Right renal pelvis (tissue), 4 donors: ENCODE results near the gene PAFAH1B2. TPM values are rescaled to one million over a fixed set of nuclear protein-coding genes. Genes with fewer than 3 reads are reported as not detected.
A peak's percentile ranks its signal among the peaks of the same experiment; 100 is the strongest.

Experiments
- DNase-seq, 4 donors: peaks; one replicate each; pipeline ENCODE4 v3.0.0-alpha.2; 2013; ENCODE audit warnings: low read depth in 4 of 4, low spot score in 3 of 4, missing footprints in 1 of 4
- polyA plus RNA-seq, 4 donors: library from polyadenylated mRNA; unstranded; fragments of 120-200 nt; gene quantifications; one replicate each; pipeline ENCODE4 v1.2.1, GENCODE V29; 2013; ENCODE audit not compliant: insufficient read length in 4 of 4

Gene PAFAH1B2
- polyA plus RNA-seq, 4 donors: 69.0 to 76.5 (median 72.1) TPM

DNA sequence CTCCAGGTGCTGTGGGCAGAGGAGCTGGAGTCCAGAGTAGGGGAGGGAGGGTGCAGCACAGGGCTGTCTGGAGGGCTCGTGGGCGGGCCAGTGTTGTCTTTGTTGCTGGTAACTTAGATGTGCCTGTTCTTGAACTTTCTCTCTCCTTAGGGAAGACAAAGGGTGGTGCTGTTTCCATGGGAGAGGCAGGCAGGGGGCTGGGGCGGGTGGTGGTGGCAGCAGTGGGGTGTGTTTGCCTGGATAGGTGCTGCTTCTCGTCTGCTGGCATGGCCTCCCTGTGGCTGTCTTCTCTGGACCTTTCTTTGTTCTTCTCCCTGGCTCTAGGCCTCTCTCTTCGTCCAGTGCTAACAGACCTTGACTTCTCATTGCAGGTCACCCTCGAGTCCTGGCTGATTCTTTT is 42.9 kb downstream of the PAFAH1B2 start:
- DNase-seq: no peak

- DNase-seq: no peak
These were observed 43.3 kb downstream of the PAFAH1B2 start for GRCh38 chr11:117187428-117187798.

DNA sequence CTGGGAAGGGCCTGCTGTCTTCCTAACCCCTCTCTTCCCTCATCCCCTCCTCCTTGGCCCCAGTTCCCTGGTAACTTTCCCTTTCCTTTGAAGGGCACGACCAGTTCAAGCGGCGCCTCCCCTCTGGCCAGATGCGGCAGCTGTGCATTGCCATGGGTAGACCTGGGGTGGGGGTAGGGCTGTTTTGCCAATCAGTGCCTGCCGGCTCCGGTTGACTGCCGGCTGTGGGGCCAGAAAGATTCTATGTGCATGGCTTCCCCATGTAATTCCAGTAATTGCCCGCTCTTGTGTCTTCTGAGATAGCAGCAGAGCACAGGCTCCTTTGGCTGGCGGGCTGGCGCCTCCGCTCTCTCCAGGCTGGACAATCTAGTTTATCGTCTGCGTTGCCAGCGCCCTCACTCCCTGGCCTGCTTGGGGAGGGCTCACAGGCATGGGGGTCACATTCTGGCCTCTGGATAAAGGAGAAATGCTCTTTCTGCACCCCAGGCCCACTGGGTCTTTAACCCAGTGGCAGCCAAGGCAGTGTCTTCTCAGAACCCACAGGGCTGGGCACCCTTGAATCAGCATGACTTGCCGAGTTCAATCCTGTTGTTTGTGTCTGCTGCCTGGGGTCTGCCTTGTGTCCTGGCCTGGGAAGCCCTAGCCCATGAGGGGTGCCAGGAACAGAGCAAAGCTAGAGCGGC is 43.9 kb downstream of the PAFAH1B2 start:
- DNase-seq: no peak

GRCh38 chr11:117188620-117189081 is 44.6 kb downstream of the PAFAH1B2 start:
- no peak for DNase-seq

DNA sequence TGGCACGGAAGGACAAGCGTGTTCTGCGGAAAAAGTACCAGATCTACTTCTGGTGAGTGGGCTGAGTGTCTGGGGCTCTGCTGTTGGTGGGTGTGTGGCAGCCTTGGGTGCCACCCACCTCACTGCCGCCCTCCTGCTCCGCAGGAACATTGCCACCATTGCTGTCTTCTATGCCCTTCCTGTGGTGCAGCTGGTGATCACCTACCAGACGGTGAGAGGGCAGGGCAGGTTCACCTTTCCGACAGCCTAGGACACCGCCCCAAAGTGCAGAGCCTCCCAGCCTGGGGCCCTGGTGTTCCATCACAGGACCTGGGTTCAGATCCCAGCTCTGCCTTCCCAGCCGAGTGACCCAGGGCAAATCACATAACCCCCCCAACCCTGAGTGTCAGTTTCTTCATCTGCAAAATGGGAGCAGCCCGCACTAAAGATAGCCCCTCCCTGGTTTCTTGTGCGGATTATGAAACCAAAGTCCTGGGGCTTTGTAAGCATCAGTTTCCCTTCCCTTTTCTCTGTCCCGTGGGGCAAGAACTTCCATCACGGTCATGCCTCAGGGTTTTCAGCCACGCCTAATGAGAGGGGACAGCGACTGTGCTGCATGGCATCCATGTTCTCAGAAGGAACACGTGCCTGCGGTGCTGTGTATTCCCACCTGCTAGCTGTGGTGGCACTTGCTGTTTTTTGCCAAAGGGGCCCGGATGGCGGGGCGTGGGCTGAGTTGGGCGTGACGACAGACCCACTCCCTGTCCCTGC is 45.3 kb downstream of the PAFAH1B2 start:
- no peak for DNase-seq

DNA sequence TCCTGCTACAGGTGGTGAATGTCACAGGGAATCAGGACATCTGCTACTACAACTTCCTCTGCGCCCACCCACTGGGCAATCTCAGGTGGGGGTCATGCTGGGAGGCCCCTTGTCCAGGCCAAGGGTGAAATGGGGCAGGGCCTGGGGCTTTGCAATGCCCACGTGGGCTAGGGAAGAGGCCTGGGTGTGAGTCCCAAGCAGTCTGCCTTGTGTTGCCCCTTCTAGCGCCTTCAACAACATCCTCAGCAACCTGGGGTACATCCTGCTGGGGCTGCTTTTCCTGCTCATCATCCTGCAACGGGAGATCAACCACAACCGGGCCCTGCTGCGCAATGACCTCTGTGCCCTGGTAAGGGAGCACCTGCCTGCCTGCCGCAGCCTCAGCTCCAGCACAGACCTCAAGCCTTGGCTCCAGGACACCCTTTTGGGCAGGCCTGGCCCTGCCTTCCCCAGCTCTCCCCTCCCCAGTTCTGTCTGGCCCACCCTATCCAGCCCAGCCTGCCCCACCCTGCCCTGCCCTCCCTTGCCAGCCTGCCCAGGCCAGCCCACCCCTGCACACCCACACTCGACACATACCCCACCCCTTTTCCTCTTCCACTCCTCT is 46.0 kb downstream of the PAFAH1B2 start:
- DNase-seq: no peak

DNA sequence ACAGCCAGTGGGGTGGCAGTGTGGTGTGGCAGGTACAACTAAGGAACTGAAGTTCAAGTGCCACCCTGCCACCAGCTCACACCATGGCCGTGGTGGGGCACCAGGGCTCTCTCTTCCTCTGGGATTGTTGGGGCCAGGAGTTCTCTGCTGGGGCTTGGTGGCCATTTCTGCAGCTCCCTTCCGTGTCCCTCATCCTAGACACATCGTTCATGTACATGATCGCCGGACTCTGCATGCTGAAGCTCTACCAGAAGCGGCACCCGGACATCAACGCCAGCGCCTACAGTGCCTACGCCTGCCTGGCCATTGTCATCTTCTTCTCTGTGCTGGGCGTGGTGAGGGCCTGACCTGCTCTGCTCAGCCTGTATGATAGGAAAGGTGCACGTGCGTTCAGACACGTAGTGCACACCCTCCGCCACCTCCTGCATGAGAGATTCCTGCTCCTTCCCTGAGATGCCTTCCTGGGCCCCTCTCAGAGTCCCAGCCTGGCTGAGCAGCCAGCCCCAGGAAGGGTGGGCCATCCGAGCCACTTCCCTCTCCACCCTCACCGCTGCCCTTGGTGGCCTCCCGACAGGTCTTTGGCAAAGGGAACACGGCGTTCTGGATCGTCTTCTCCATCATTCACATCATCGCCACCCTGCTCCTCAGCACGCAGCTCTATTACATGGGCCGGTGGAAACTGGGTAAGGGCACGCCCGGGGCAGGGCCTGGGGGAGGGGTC is 47.8 kb downstream of the PAFAH1B2 start:
- DNase-seq: no peak

GRCh38 chr11:117192401-117192875 is 48.4 kb downstream of the PAFAH1B2 start:
- DNase-seq: no peak

DNA sequence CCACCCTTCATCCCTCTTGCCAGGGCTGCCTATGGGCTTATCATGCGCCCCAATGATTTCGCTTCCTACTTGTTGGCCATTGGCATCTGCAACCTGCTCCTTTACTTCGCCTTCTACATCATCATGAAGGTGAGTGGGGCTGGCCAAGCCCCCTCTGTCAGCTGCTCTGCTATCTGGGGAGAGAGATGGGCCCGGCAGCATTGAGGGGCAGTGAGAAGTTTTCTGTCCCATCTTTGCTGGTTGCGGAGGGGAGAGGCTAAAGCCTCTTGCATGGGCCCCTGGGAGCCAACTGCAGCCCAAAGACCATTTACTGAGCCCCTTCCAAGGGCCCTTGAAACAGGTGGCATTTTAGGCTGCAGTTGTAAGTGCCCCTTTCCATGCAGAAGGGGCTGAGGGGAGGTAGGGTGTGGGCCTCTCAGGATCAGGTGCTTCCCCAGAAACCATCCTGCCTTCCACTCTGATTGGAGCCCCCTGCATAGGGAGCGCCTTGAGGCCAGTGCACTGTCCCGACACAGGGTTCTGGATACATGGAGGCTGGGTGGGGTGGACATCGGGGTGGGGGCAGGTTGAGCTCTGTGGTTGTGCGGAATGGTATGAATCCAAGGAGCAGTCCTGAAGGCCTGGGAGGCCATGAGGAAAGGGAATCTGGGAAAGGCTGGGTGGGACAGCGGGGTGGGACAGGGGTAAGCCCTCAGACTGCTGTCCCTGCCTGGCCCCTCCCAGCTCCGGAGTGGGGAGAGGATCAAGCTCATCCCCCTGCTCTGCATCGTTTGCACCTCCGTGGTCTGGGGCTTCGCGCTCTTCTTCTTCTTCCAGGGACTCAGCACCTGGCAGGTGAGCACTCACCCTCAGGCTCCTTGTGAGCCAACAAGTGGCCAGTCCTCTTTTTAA is 49.3 kb downstream of the PAFAH1B2 start:
- no peak for DNase-seq

GRCh38 chr11:117194267-117194666 is 50.2 kb downstream of the PAFAH1B2 start:
- no peak for DNase-seq

DNA sequence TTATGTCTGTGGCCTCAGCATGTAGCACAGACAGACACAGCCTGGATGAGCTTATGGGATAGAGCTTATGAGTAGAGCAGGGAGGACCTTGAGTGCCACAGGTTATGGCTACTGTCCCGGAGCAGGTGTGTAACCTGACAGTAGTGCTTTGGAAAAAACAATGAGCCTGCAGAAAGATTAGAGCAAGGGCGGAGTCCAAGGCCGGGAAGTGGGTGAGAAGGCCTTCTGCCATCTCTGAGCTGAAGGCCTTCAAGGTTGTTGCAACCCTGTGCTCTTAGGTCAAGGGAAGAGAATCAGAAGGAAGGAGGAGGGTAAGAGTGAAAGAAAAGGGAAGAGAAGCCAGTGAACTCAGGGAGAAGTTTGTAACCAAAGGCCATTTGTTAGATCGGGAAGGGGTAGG is 51.2 kb downstream of the PAFAH1B2 start:
- DNase-seq: no peak

DNA sequence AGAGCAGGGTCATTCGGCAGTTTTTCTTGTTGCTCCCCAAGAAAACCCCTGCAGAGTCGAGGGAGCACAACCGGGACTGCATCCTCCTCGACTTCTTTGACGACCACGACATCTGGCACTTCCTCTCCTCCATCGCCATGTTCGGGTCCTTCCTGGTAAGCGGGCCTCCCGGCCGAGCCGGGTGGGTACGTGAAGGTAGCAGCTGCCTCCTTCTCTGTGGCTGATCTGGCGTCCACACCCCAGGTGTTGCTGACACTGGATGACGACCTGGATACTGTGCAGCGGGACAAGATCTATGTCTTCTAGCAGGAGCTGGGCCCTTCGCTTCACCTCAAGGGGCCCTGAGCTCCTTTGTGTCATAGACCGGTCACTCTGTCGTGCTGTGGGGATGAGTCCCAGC is 51.7 kb downstream of the PAFAH1B2 start:
- no peak for DNase-seq

DNA sequence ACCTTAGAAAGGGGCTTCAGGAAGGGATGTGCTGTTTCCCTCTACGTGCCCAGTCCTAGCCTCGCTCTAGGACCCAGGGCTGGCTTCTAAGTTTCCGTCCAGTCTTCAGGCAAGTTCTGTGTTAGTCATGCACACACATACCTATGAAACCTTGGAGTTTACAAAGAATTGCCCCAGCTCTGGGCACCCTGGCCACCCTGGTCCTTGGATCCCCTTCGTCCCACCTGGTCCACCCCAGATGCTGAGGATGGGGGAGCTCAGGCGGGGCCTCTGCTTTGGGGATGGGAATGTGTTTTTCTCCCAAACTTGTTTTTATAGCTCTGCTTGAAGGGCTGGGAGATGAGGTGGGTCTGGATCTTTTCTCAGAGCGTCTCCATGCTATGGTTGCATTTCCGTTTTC is 52.9 kb downstream of the PAFAH1B2 start:
- DNase-seq: no peak

- DNase-seq: no peak
These were observed 53.7 kb downstream of the PAFAH1B2 start for GRCh38 chr11:117197516-117198456.

DNA sequence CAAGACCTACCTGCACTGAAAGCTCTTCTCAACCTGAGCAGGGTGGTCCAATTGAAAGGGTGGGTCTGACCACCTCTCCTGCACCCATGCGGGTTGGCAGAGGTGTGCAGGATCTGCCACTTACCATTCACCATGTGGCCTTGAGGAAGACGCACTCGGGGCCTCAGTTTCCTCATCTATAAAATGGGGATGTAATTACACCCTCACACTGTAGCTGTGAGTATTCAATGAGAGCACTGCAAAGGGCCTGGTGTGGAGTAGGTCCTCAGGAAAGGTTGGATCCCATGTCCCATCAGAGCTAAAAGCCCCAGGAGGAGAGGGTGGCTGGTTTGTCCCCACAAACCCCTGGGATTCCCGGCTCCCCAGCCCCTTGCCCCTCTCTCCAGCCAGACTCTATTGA is 54.5 kb downstream of the PAFAH1B2 start:
- DNase-seq: no peak

DNA sequence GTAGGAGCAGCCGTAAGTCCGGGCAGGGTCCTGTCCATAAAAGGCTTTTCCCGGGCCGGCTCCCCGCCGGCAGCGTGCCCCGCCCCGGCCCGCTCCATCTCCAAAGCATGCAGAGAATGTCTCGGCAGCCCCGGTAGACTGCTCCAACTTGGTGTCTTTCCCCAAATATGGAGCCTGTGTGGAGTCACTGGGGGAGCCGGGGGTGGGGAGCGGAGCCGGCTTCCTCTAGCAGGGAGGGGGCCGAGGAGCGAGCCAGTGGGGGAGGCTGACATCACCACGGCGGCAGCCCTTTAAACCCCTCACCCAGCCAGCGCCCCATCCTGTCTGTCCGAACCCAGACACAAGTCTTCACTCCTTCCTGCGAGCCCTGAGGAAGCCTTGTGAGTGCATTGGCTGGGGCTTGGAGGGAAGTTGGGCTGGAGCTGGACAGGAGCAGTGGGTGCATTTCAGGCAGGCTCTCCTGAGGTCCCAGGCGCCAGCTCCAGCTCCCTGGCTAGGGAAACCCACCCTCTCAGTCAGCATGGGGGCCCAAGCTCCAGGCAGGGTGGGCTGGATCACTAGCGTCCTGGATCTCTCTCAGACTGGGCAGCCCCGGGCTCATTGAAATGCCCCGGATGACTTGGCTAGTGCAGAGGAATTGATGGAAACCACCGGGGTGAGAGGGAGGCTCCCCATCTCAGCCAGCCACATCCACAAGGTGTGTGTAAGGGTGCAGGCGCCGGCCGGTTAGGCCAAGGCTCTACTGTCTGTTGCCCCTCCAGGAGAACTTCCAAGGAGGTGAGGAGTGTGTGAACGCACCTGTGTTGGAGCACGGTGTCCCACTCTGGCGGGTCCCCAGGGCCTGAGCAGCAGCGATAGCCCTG is 55.2 kb downstream of the PAFAH1B2 start, which contains the start of gene TAGLN:
Gene TAGLN, plus strand, starts transcription at position 318 of the 863 bp plus-strand sequence. CDS start 3,644 bp downstream, outside the sequence.
- DNase-seq: peak in 3 of 4 donors; percentile 53 to 68 (median 67)

GRCh38 chr11:117199916-117200812 is 56.1 kb downstream of the PAFAH1B2 start:
- DNase-seq: no peak
